GM10248 (cell line): ENCODE measurements around the gene UNC5C.

Experiments
- CTCF ChIA-PET: fragments of 300-600 bp; sonication (Branson Sonifier 250); formaldehyde crosslinking; extraction: SDS; loops from one replicate; lab custom pipeline; 2021; ENCODE audit warnings: antibody characterized with exemption; lab: Yijun Ruan, JAX
- POLR2A ChIA-PET: fragments of 350-650 bp; sonication (Branson Sonifier 250); formaldehyde crosslinking; extraction: SDS; loops from one replicate; lab custom pipeline; 2020; ENCODE audit warnings: antibody characterized with exemption; lab: Yijun Ruan, JAX
- DNase-seq: peaks from one replicate; pipeline ENCODE4 v3.0.0; 2012; ENCODE audit errors: extremely low spot score
- TF ChIP-seq, protein P1 (sequence below): IDR thresholded peaks from 2 replicates; pipeline ENCODE4 v1.5.1; 2012; ENCODE audit warnings: mild to moderate bottlenecking, low read depth; ENCODE audit errors: extremely low read depth, missing control alignments, control extremely low read depth

The UNC5C gene

GRCh38 chr4:95466791-95467190, 82.0 kb downstream of the UNC5C start:
- CTCF ChIA-PET = interaction anchor here (1.0 to 1.4 kb wide), 2 partner anchors 9 to 31 kb away, joined by 4 read pairs; no protein-coding TSS in a partner anchor

DNA sequence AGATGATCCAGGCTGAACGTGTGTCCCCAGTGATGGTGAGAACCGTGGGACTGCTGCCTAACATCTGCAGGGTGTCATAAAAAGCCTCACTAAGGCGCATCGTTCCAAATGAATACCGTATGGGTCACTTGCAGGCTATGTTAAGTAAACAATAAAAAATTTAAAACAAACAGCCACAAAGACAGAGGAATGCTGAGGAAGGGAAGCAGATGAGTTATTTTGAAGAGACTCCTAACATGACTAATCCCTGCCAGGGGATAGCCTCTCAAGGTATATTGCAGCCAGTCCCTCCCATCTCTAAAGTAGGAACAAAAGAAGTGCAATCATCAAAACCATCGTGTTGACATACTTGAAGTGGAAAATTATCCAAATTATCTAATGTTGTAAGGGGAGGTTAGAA, 83.8 kb downstream of the UNC5C start:
- TF ChIP-seq, protein P1, sequence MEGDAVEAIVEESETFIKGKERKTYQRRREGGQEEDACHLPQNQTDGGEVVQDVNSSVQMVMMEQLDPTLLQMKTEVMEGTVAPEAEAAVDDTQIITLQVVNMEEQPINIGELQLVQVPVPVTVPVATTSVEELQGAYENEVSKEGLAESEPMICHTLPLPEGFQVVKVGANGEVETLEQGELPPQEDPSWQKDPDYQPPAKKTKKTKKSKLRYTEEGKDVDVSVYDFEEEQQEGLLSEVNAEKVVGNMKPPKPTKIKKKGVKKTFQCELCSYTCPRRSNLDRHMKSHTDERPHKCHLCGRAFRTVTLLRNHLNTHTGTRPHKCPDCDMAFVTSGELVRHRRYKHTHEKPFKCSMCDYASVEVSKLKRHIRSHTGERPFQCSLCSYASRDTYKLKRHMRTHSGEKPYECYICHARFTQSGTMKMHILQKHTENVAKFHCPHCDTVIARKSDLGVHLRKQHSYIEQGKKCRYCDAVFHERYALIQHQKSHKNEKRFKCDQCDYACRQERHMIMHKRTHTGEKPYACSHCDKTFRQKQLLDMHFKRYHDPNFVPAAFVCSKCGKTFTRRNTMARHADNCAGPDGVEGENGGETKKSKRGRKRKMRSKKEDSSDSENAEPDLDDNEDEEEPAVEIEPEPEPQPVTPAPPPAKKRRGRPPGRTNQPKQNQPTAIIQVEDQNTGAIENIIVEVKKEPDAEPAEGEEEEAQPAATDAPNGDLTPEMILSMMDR = no peak
- ChIA-PET POLR2A (no interaction called here), CTCF (interaction anchor here (1.4 to 1.5 kb wide), 2 partner anchors 13 to 29 kb away, joined by 4 to 5 read pairs; no protein-coding TSS in a partner anchor)
- DNase-seq = no peak

More at GRCh38 chr4:95466791-95467190, 82.0 kb downstream of the UNC5C start:
- no peak for DNase-seq
- TF ChIP-seq, protein P1 = no peak
- POLR2A ChIA-PET = no interaction called here

DNA sequence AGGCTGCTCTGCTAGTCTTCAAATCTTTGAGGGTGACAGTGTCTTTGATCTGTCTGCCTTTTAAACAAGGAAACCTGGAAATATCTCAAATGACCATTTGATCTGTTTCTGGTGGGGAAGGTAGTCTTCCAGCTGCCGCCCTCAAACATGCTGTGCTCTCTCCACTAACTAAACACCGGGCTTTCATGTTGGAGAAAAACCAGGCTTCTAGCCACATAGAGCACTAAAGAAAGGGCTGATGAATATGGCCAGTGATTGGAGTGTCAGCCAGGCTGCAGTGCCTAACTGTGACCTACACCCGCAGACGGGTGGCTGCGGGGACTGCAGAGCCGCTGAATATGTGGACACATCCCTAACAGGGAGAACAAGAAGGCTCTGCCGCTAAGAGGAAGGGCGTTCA, 85.9 kb downstream of the UNC5C start:
- TF ChIP-seq, protein P1 = no peak
- POLR2A ChIA-PET = no interaction called here
- CTCF ChIA-PET = no interaction called here
- no peak for DNase-seq

DNA sequence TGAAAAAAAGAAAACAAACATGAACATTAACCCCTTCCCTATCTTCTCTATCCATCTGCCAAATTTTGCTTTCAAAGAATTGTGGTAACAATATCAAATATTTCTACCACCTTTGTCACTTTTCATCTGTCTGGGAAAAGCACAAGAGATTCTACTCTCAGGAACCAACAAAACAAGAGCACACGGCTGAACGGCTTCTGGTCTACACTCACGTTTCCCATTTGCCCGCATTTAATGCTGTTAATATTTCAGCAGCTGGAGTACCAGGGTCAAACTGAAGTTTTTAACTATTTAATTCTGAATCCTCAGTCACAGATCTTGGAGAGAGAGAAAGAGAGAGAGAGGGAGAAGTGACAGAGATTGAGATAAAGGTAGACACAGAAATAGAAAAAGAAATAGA, 91.4 kb downstream of the UNC5C start:
- POLR2A ChIA-PET = no interaction called here
- TF ChIP-seq, protein P1 = no peak
- CTCF ChIA-PET = interaction anchor here (1.2 kb wide), 1 partner anchor 10 kb away, joined by 4 read pairs; no protein-coding TSS in a partner anchor
- no peak for DNase-seq

GRCh38 chr4:95450294-95450693, 98.5 kb downstream of the UNC5C start:
- ChIA-PET CTCF (no interaction called here), POLR2A (no interaction called here)
- no peak for DNase-seq
- TF ChIP-seq, protein P1 = no peak

DNA sequence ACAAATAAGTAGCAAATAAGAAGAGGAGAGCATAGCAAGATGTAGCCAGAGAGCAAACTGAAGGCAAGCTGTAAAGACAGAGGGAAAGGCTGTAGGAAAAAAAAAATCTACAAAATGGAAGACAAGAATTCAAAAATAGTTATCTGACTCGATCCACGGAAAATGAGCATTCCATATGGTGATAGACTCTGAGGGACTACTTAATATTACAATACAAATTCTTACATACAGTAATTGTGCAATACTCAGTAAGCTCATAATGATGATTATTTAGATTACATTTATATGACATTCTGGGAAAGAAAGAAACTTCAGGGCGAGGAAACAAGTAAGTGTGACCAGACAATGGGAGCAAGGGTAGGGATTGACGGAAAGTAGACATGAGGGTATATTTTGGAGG, 102.6 kb downstream of the UNC5C start:
- ChIA-PET CTCF (no interaction called here), POLR2A (no interaction called here)
- no peak for DNase-seq
- TF ChIP-seq, protein P1 = no peak
